ENCODE data around the gene SNX8. TPM values are rescaled to one million over a fixed set of nuclear protein-coding genes. Genes with fewer than 3 reads are reported as not detected.

Gene SNX8
- total and polyA plus RNA-seq, 2 of the 13 experiments (the other 11 are each of a cell fraction or from before 2014, with no cell fraction given) = 20.6 to 45.2 TPM

DNA sequence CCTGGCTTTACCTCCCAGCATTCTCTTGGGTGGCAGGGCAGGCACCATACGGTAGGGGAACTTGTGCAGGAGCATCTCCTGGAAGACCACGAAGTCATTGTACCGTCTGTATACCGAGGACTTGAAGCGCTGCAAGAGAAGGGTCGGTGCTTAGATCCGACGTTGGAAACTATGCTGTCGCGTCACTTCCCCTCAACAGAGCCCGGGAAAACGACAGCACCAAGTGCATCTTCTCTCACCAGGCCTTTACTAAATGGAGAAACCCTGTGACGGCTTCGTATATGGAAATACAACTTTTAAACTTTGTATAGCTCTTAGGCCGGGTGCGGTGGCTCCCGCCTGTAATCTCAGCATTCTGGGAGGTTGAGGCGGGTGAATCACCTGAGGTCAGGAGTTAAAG is 39.1 kb downstream of the SNX8 start (continued):
- TF ChIP-seq CBX2 (IDR thresholded peaks at IDR 0.05; ENCODE audit: low read depth, low read length) = no peak
- TF ChIP-seq CBX2 (CRISPR knock-in tag; IDR thresholded peaks at IDR 0.05; ENCODE audit: low read depth) = no peak
- no peak for TF ChIP-seq SYNCRIP (IDR thresholded peaks at IDR 0.05; ENCODE audit: insufficient read depth, low read depth, low read length)
- no peak for TF ChIP-seq TEAD2 (CRISPR knock-in tag; IDR thresholded peaks at IDR 0.05)
- no peak for TF ChIP-seq ASH2L (IDR thresholded peaks at IDR 0.05; ENCODE audit: insufficient read length, low read depth, low read length)

DNA sequence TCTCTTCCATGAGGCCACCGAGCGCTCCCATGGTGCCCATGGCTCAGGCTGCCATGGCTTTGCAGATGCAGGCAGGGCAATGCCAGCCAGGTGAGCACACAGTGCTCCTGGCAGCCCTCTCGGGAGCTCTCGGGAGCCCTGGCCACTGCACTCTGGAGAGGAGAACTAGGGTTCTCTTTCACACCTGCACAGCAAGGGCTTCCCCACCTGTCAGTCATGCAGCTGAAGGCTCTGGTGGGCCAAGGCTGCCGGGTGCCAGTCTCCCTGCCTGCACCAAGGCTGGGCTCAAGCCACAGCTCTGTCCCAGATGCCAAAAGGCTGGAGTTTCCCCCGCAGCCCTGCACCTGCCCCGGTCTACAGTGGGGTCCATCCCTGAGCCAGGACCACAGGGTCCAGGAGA is 39.6 kb downstream of the SNX8 start:
- ATAC-seq (no peak), FAIRE-seq (no peak), DNase-seq (ENCODE audit: low spot score) (no peak)
- intact Hi-C loops (cut with micrococcal nuclease; ENCODE audit: unreplicated experiment) (no loop called here), in situ Hi-C loops (cut with HindIII; ENCODE audit: extremely low pct_ligation_motif_present, low pct_unique_long_range_greater_than_20kb) (no loop called here)
- H2AFZ ChIP-seq (ENCODE audit: low read length) = no peak overlapping the region
- no peaks in the 10 kb centered on the region for H3K9me3 ChIP-seq (ENCODE audit: low read length)
- no peak overlapping the region for H3K4me3 ChIP-seq (replicated peaks in 1 of 3; ENCODE audit: insufficient read depth in 1 of 3, low read depth in 2 of 3, low read length in 3 of 3)
- POLR2A ChIA-PET = no interaction called here
- peaks cover 31% of the 10 kb centered on the region for H3K4me1 ChIP-seq (ENCODE audit: insufficient read depth, low read length)
- 100% methylated on average over 4 of the region's 7 CpGs for WGBS (ENCODE audit: low lambda C conversion rate)
- H4K20me1 ChIP-seq (ENCODE audit: insufficient read depth, low read length) = no peaks in the 10 kb centered on the region
- CTCF ChIA-PET (ENCODE audit: low intra/inter-chr PET ratio, low total read pairs) = no interaction called here
- no peak overlapping the region for H3K9ac ChIP-seq (ENCODE audit: insufficient read depth, low read depth, low read length)
- no peak overlapping the region for H3K4me2 ChIP-seq (ENCODE audit: low read depth, low read length)
- H3K27ac ChIP-seq (ENCODE audit: extremely low read length, insufficient read depth, low read length) = no peak overlapping the region
- H3K79me2 ChIP-seq (ENCODE audit: insufficient read depth, low read length) = peaks cover 5% of the 10 kb centered on the region
- H3K27me3 ChIP-seq (ENCODE audit: control insufficient read depth in 1 of 2, insufficient read depth in 2 of 2, low read length in 2 of 2) = no peaks in the 10 kb centered on the region
- no TSS peak for BruUV-seq (replicated peaks)
- H3K36me3 ChIP-seq (replicated peaks in 1 of 2; ENCODE audit: control insufficient read depth in 1 of 2, insufficient read depth in 2 of 2, low read length in 2 of 2) = peaks cover 15 to 37% of the 10 kb centered on the region in 2 experiments; a peak in 4 of 5 replicates
- TF ChIP-seq ZSCAN30 (CRISPR knock-in tag; IDR thresholded peaks at IDR 0.05) = no peak
- TF ChIP-seq ZNF441 (CRISPR knock-in tag; IDR thresholded peaks at IDR 0.05; ENCODE audit: borderline replicate concordance) = no peak
- TF ChIP-seq IRF2 (CRISPR knock-in tag; IDR thresholded peaks at IDR 0.05) = no peak
- no peak for TF ChIP-seq HNF4G (IDR thresholded peaks at IDR 0.05; ENCODE audit: borderline replicate concordance, low read depth, low read length)
- TF ChIP-seq HNF4G (CRISPR knock-in tag; IDR thresholded peaks at IDR 0.05; ENCODE audit: borderline replicate concordance, low read depth) = no peak
- TF ChIP-seq, protein P1, sequence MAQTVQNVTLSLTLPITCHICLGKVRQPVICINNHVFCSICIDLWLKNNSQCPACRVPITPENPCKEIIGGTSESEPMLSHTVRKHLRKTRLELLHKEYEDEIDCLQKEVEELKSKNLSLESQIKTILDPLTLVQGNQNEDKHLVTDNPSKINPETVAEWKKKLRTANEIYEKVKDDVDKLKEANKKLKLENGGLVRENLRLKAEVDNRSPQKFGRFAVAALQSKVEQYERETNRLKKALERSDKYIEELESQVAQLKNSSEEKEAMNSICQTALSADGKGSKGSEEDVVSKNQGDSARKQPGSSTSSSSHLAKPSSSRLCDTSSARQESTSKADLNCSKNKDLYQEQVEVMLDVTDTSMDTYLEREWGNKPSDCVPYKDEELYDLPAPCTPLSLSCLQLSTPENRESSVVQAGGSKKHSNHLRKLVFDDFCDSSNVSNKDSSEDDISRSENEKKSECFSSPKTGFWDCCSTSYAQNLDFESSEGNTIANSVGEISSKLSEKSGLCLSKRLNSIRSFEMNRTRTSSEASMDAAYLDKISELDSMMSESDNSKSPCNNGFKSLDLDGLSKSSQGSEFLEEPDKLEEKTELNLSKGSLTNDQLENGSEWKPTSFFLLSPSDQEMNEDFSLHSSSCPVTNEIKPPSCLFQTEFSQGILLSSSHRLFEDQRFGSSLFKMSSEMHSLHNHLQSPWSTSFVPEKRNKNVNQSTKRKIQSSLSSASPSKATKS (CRISPR knock-in tag; IDR thresholded peaks at IDR 0.05) = no peak
- no peak for TF ChIP-seq PAF1 (CRISPR knock-in tag; IDR thresholded peaks at IDR 0.05)
- no peak for TF ChIP-seq ZNF891 (CRISPR knock-in tag; IDR thresholded peaks at IDR 0.05)
- no peak for TF ChIP-seq MED13 (CRISPR knock-in tag; IDR thresholded peaks at IDR 0.05)
- TF ChIP-seq, protein P2, sequence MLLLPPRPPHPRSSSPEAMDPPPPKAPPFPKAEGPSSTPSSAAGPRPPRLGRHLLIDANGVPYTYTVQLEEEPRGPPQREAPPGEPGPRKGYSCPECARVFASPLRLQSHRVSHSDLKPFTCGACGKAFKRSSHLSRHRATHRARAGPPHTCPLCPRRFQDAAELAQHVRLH (CRISPR knock-in tag; IDR thresholded peaks at IDR 0.05; ENCODE audit: borderline replicate concordance, low read depth) = no peak
- no peak for TF ChIP-seq ASH2L (IDR thresholded peaks at IDR 0.05; ENCODE audit: insufficient read length, low read depth, low read length)

All from HepG2 (cell line).